Stomach (tissue), 4 donors: ENCODE results near the gene ARHGAP1.

Experiments used
- CTCF ChIP-seq, 7 experiments: fragments of 450-650 bp in 4 of 7; fragments of 200-600 bp in 3 of 7; sonication (generic) in 3 of 7; IDR thresholded peaks; one replicate each; pipeline ENCODE4 v1.5.1; 2016 to 2019; ENCODE audit warnings: antibody characterized with exemption in 7 of 7, control low read depth in 2 of 7, mild to moderate bottlenecking in 1 of 7
- EP300 ChIP-seq: sonication (generic); formaldehyde crosslinking; IDR thresholded peaks from one replicate; pipeline ENCODE4 v1.6.1; 2017; ENCODE audit warnings: antibody characterized with exemption
- POLR2A ChIP-seq, 4 donors: fragments of 450-650 bp; IDR thresholded peaks; one replicate each; pipeline ENCODE4 v1.6.1; 2016; ENCODE audit warnings: antibody characterized with exemption in 4 of 4, control low read depth in 2 of 4, mild to moderate bottlenecking in 1 of 4, moderate library complexity in 1 of 4

GRCh38 chr11:46731545-46731944 is 31.1 kb upstream of the ARHGAP1 start:
- TF ChIP-seq POLR2A (IDR thresholded peaks at IDR 0.05): no peak
- TF ChIP-seq CTCF (IDR thresholded peaks at IDR 0.05): no peak
- no peak for TF ChIP-seq EP300
